ENCODE data around the gene CELF4.

Gene CELF4

DNA sequence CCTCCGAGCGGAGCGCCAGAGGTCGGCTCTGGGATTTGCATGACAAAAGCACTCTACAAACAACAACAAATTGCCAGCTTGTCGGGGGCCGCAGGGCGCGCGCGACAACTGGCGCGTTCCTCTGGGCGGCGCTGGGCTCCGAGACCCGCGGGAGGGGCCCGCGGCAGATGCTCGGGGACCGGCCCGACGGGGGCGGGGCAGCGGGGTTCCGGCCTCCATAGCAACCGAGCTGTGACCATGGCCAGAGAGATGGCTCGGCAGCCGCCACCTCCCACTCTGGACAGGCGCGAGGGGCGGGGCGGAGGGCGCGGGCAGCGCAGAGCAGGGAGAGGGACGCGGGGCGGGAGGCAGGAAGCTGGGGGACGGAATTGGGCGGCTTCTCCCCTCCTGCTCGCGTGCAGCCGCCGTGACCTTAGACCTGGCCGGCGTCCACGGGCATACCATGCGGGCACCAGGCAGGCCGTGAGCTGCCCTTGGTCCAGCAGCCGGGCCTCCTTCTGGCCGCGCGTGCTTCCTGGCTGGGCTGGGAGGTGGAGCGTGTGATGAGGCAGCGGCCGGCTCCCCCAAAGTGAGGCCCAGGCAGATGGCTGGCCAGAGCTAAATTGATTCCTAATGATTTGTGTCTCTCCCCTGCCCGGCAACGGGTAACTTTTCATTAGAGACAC, 171.5 kb downstream of the CELF4 start:
- TF ChIP-seq, protein P1, sequence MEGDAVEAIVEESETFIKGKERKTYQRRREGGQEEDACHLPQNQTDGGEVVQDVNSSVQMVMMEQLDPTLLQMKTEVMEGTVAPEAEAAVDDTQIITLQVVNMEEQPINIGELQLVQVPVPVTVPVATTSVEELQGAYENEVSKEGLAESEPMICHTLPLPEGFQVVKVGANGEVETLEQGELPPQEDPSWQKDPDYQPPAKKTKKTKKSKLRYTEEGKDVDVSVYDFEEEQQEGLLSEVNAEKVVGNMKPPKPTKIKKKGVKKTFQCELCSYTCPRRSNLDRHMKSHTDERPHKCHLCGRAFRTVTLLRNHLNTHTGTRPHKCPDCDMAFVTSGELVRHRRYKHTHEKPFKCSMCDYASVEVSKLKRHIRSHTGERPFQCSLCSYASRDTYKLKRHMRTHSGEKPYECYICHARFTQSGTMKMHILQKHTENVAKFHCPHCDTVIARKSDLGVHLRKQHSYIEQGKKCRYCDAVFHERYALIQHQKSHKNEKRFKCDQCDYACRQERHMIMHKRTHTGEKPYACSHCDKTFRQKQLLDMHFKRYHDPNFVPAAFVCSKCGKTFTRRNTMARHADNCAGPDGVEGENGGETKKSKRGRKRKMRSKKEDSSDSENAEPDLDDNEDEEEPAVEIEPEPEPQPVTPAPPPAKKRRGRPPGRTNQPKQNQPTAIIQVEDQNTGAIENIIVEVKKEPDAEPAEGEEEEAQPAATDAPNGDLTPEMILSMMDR (IDR thresholded peaks at IDR 0.05) = no peak
- H3K4me3 ChIP-seq = peak overlapping the region; percentile 71
- DNase-seq (ENCODE audit: low spot score) = peak; percentile 83
- no peak overlapping the region for H3K27ac ChIP-seq

DNA sequence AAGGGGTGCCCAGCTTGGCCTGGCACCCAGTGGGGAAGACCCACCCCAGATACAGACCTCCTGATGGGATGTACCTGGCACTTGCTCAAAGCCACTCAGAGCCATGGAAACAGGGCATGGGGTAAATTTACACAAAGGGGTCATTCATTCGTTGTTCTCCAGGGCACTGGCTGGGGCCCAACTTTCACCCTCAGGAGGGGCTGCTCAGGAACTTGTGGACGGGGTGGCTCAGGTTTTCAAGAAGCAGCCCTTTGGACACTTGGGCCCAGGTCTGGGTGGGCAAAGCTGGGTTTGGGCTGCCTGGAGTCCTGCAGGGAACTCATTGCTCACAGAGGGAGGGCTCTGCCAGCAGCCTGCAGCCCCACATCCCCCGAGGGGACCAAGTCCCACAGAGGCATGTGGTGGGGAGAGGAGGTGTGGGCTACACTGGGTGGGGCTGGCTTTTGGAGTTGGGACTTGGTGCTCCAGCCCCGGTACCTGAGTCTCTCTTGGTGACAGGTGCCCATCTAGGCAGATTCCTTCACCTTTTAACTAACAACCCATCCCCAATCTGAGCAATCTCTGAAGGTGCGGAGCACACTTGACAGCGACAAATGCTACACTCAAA, 172.3 kb downstream of the CELF4 start:
- H3K4me3 ChIP-seq = no peak overlapping the region
- DNase-seq (ENCODE audit: low spot score) = no peak
- TF ChIP-seq, protein P1 (IDR thresholded peaks at IDR 0.05) = no peak
- no peak overlapping the region for H3K27ac ChIP-seq

DNA sequence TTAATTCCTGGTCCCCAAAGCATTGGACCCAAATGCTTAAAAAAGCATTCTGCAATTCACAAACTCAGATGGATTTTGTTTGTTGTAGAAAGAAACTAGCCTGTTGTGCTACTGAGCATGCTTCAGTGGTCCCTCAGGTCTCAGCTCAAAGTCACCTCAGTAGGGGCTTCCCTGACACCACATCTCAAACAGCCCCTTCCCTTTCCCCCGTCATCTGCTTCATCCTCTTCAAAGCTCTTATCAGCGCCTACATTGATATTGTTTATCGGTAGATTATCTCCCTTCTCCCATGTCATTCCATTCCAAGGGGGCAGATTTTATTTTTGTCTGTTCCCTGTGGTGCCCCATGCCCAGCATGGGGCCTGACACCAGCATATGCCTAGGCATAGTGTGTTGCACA, 172.9 kb downstream of the CELF4 start:
- Histone ChIP-seq H3K27ac (no peak overlapping the region), H3K4me3 (no peak overlapping the region)
- TF ChIP-seq, protein P1 (IDR thresholded peaks at IDR 0.05) = no peak
- DNase-seq (ENCODE audit: low spot score) = no peak

DNA sequence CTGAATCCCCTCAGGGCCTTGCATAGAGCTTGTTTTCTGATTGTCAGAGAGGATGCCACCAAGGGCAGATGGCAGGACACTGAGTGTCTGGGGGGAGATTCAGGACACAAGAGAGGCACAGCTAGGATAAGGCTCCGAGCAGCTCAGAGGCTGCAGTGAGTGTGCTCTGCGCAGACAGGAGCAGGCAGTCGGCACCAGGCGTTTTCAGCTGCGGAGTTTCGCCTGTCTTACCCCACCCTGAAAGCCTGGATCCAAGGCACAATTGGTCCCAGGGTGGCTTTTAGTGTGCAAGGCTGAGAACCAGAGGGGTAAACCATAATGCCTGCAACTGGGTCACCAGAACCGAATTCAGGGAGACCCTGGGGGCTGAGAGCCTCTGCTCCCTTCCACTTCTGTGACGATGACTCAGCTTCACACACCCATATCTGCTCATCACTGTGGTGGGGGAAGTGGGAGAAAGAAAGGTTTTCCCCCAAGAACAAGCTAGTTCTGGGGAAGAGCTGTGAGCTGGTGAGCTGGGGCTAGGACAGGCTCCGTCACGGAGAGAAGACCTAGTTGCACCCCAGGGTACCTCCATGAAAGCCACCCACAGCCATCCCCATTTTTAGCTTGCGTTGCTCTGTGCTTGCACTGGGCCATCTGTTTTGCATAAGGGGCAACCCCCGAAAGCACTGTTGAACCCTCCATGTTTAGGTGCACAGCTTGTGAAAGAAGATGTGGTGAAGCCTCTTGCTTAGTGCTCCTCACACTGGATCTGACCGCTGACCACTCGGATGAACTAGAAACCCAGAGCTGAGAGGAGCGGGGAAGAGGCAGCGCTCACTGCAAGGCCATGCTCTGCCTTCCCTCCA, 173.7 kb downstream of the CELF4 start:
- Histone ChIP-seq H3K27ac (no peak overlapping the region), H3K4me3 (no peak overlapping the region)
- no peak for DNase-seq (ENCODE audit: low spot score)
- TF ChIP-seq, protein P1 (IDR thresholded peaks at IDR 0.05) = no peak

DNA sequence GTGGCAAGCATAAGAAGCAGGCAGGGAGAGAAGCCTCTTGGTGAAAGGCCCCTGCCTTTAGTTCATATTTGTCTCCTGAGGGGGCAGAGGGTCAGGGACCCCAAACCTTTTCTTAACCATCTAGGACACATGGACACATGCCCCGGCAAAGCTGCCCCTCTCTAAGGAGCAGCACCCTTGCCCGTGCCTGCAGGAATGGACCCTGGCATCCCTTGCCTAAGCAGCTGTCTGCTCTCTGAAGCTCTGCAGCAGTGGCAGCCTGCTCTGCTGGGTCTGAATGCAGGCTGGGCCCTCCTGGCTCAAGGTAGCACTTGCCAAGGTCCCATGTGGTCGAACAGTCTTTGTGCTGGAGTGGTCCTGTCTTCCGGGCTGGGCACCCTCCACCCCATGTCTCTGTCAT, 174.4 kb downstream of the CELF4 start:
- no peak for DNase-seq (ENCODE audit: low spot score)
- TF ChIP-seq, protein P1 (IDR thresholded peaks at IDR 0.05) = no peak

DNA sequence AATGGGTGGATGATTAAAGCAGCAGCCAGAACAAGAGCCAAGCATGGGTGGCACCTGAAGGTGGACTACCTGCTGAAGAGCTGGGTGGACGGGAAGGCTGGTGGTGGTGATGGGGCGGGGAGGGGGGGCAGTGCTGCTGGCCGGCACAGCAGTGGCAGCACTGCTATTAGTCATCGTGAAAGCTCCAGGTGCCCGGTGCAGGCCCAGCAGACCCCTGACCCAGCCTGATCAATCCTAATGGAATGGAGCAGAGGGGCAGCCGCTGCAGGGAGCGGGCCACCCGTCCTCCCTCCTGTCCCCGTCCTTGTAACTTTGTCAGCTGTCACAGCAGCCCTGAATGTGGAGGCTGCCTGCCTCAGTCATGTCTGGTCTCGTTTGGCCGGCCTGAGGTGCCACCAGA, 174.9 kb downstream of the CELF4 start:
- Histone ChIP-seq H3K27ac (no peak overlapping the region), H3K4me3 (no peak overlapping the region)
- DNase-seq (ENCODE audit: low spot score) = no peak
- TF ChIP-seq, protein P1 (IDR thresholded peaks at IDR 0.05) = no peak

More for the DNA sequence above, 174.4 kb downstream of the CELF4 start:
- Histone ChIP-seq H3K4me3 (no peak overlapping the region), H3K27ac (no peak overlapping the region)

All from coronary artery (tissue), 2 donors.